Thymus (tissue), 11 donors: ENCODE data around the gene SCO2. TPM values are rescaled to one million over a fixed set of nuclear protein-coding genes. Genes with fewer than 3 reads are reported as not detected.

ENCODE experiments used
- DNase-seq, 9 donors: peaks; one replicate each; pipeline ENCODE4 v3.0.0-alpha.2; 2013; ENCODE audit warnings: low spot score in 9 of 9, low read depth in 6 of 9, missing footprints in 1 of 9
- H3K27ac ChIP-seq, 2 donors: one replicate each; pipeline ENCODE4 v1.5.1; 2013; ENCODE audit warnings: control low read depth in 1 of 2, low read depth in 1 of 2, low read length in 1 of 2, mild to moderate bottlenecking in 1 of 2, moderate library complexity in 1 of 2
- H3K27me3 ChIP-seq, 2 donors: one replicate each; pipeline ENCODE4 v1.5.1; 2013; ENCODE audit warnings: low read length in 1 of 2; ENCODE audit not compliant: control insufficient read depth in 2 of 2, insufficient read depth in 1 of 2
- H3K36me3 ChIP-seq, 2 donors: one replicate each; pipeline ENCODE4 v1.5.1; 2013; ENCODE audit warnings: low read length in 1 of 2, mild to moderate bottlenecking in 1 of 2, moderate library complexity in 1 of 2; ENCODE audit not compliant: control insufficient read depth in 2 of 2, insufficient read depth in 2 of 2
- H3K4me1 ChIP-seq, 2 donors: one replicate each; pipeline ENCODE4 v1.5.1; 2013; ENCODE audit warnings: low read length in 2 of 2; ENCODE audit not compliant: control insufficient read depth in 2 of 2, insufficient read depth in 2 of 2
- H3K4me3 ChIP-seq, 2 donors: one replicate each; pipeline ENCODE4 v1.5.1; 2013; ENCODE audit warnings: low read length in 2 of 2, control low read depth in 1 of 2, mild to moderate bottlenecking in 1 of 2
- H3K9me3 ChIP-seq, 2 donors: one replicate each; pipeline ENCODE4 v1.5.1; 2013; ENCODE audit warnings: low read length in 1 of 2, mild to moderate bottlenecking in 1 of 2; ENCODE audit not compliant: control insufficient read depth in 2 of 2, insufficient read depth in 1 of 2
- WGBS: extraction: QIAGEN DNeasy Blood & Tissue Kit; methylation state at CpG from one replicate; pipeline ENCODE4 v1.1.7; 2013; 5-methylcytosine and 5-hydroxymethylcytosine counted together
- polyA plus RNA-seq: library from polyadenylated mRNA; stranded (reverse); fragments of 200-250 nt; gene quantifications from one replicate; pipeline ENCODE4 v1.2.3, GENCODE V29; 2013
- total RNA-seq: library from RNA; stranded (reverse); fragments of 120-200 nt; gene quantifications from one replicate; pipeline ENCODE4 v1.2.4, GENCODE V29; 2013
- donor health status: healthy.

SCO2 gene
- total and polyA plus RNA-seq, 2 donors, result 3.5 to 9.8 TPM

GRCh38 chr22:50569041-50569459 lies 43.7 kb upstream of the SCO2 start:
- Histone ChIP-seq H3K4me1 (no peaks in the 10 kb centered on the region), H3K36me3 (peaks cover 16 to 28% of the 10 kb centered on the region in 2 donors), H3K27me3 (peaks cover 0 to 8% of the 10 kb centered on the region in 2 donors), H3K4me3 (no peak overlapping the region), H3K9me3 (no peaks in the 10 kb centered on the region), H3K27ac (no peak overlapping the region)
- no peak for DNase-seq
- WGBS, result 97% methylated on average over 8 of the region's 8 CpGs

GRCh38 chr22:50568626-50569025 lies 43.2 kb upstream of the SCO2 start:
- no peak for DNase-seq
- Histone ChIP-seq H3K4me3 (no peak overlapping the region), H3K27me3 (peaks cover 0 to 12% of the 10 kb centered on the region in 2 donors), H3K9me3 (no peaks in the 10 kb centered on the region), H3K27ac (no peak overlapping the region), H3K36me3 (peaks cover 16 to 28% of the 10 kb centered on the region in 2 donors), H3K4me1 (peaks cover under 1% of the 10 kb centered on the region in 2 donors)
- 95% methylated on average over 7 of the region's 7 CpGs for WGBS

GRCh38 chr22:50567721-50568252 lies 42.4 kb upstream of the SCO2 start:
- Histone ChIP-seq H3K36me3 (peaks cover 11 to 20% of the 10 kb centered on the region in 2 donors), H3K27ac (no peak overlapping the region), H3K4me1 (peaks cover 3 to 6% of the 10 kb centered on the region in 2 donors), H3K27me3 (peaks cover 0 to 20% of the 10 kb centered on the region in 2 donors), H3K4me3 (no peak overlapping the region), H3K9me3 (no peaks in the 10 kb centered on the region)
- DNase-seq, result no peak
- 96% methylated on average over 7 of the region's 7 CpGs for WGBS

GRCh38 chr22:50564289-50564688 lies 38.9 kb upstream of the SCO2 start:
- WGBS, result 94% methylated on average over 11 of the region's 11 CpGs
- H3K36me3 ChIP-seq, result peaks cover 3% of the 10 kb centered on the region in 2 donors
- H3K9me3 ChIP-seq, result no peaks in the 10 kb centered on the region
- peaks cover 2 to 31% of the 10 kb centered on the region in 2 donors for H3K27me3 ChIP-seq
- DNase-seq, result no peak
- H3K4me3 ChIP-seq, result no peak overlapping the region
- H3K27ac ChIP-seq, result no peak overlapping the region
- H3K4me1 ChIP-seq, result peaks cover 3 to 6% of the 10 kb centered on the region in 2 donors

GRCh38 chr22:50563413-50564160 lies 38.2 kb upstream of the SCO2 start:
- no peak for DNase-seq
- H3K27me3 ChIP-seq, result peaks cover 2 to 35% of the 10 kb centered on the region in 2 donors
- peaks cover 0 to 2% of the 10 kb centered on the region in 2 donors for H3K36me3 ChIP-seq
- H3K4me1 ChIP-seq, result peaks cover 3 to 6% of the 10 kb centered on the region in 2 donors
- H3K9me3 ChIP-seq, result no peaks in the 10 kb centered on the region
- no peak overlapping the region for H3K27ac ChIP-seq
- peak overlapping the region; percentile 47 to 50 for H3K4me3 ChIP-seq
- WGBS, result 52% methylated on average over 17 of the region's 17 CpGs

- peaks cover 2 to 39% of the 10 kb centered on the region in 2 donors for H3K27me3 ChIP-seq
- DNase-seq, result peak; percentile 74 to 96 (median 93)
- H3K36me3 ChIP-seq, result no peaks in the 10 kb centered on the region
- peaks cover 3 to 6% of the 10 kb centered on the region in 2 donors for H3K4me1 ChIP-seq
- H3K4me3 ChIP-seq, result peak within 1 kb of the TSS; percentile 47 to 50
- no peak within 1 kb of the TSS for H3K27ac ChIP-seq
- WGBS, result 8% methylated on average over 61 of the region's 61 CpGs
- H3K9me3 ChIP-seq, result no peaks in the 10 kb centered on the region
Measured at GRCh38 chr22:50562523-50563412, 37.4 kb upstream of the SCO2 start, which contains the start of gene SYCE3. Gene SYCE3 (minus strand): TSS chr22:50562919. CDS start chr22:50556405, 6,514 bp downstream.

GRCh38 chr22:50561401-50562358 lies 36.3 kb upstream of the SCO2 start:
- DNase-seq, result no peak

GRCh38 chr22:50560034-50560433 lies 34.6 kb upstream of the SCO2 start:
- Histone ChIP-seq H3K4me3 (no peak overlapping the region), H3K4me1 (peaks cover 3 to 6% of the 10 kb centered on the region in 2 donors), H3K36me3 (no peaks in the 10 kb centered on the region), H3K27ac (no peak overlapping the region), H3K27me3 (peaks cover 2 to 36% of the 10 kb centered on the region in 2 donors), H3K9me3 (no peaks in the 10 kb centered on the region)
- WGBS, result 91% methylated on average over 3 of the region's 3 CpGs
- no peak for DNase-seq

More at GRCh38 chr22:50561401-50562358, 36.3 kb upstream of the SCO2 start:
- H3K4me1 ChIP-seq, result peaks cover 3 to 6% of the 10 kb centered on the region in 2 donors
- H3K36me3 ChIP-seq, result no peaks in the 10 kb centered on the region
- no peaks in the 10 kb centered on the region for H3K9me3 ChIP-seq
- H3K27ac ChIP-seq, result no peak overlapping the region
- H3K27me3 ChIP-seq, result peaks cover 2 to 39% of the 10 kb centered on the region in 2 donors
- no peak overlapping the region for H3K4me3 ChIP-seq
- WGBS, result 93% methylated on average over 31 of the region's 34 CpGs
